Hematopoietic multipotent progenitor cell treated with erythropoietin and hydrocortisone succinate and interleukin-3 and kit ligand, for 17 days (in vitro differentiated cells): ENCODE measurements around the gene TOP3B.
"Not testable (repeated sequence)": the region's sequence is repeated elsewhere in the genome, so short reads cannot be mapped to it uniquely, and the experiment has no call there.

ENCODE experiments used
- DNase-seq: peaks from one replicate; pipeline ENCODE4 v3.0.0-alpha.2; 2015; ENCODE audit warnings: low spot score

TOP3B gene

GRCh38 chr22:21926728-21927127, 55.9 kb downstream of the TOP3B start:
- DNase-seq: no peak

GRCh38 chr22:21923163-21923561, 59.4 kb downstream of the TOP3B start:
- DNase-seq: no peak

DNA sequence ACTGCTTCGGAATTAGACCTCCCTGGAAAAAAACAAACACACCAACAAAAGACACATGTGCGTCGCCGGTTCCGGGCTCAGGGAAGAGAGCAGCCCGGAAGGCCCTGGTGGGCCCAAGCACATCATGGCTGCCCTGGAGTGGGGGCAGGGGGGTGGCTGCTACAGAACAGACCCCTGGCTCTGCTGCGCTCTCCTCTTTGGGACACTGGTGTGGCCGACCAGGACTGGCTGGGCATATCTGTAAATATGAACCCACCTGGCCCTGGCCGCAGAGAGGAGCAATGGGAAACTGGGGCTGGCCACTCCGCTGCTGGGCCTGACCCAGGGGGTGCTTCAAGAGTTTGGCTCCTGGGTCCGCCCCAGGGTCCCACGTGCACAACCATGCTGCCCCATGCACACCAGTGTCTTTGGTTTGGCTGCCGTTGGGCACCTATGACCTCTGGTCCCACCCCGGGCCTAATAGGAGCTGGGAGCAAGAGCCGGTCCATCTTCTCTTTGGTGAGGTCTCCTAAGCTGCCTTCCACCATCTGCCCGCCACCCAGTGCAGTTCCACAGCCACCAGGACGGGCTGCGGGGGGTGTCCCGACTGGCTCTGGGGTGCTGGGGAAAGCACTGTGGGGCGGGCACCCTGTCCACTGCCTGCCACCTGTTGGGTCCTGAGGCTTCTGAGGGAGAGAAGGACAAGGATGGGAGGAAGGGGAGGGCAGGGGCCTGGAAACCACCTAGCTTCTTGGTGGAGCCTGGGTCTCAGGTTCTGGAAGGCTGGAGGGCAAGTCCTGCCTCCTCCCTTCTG, 60.0 kb downstream of the TOP3B start:
- DNase-seq: no peak

DNA sequence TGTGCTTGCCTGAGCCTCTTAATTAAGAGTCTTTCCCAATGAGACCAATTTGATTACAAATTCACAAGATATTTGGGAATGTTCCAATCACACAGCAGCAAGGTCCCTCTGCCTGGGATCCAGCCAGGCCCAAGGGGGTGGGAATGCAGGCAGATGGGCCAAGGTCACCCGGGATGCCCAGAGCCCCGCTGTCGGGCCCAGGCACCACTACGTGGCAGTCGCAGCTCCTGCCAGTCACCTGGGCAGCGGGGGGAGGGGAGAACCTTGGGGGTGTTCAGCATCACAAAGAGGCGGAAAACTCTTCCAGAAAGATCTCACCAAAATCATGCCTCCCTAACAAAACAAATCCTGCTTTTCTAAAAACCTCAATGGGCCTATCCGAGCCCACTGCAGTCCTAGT, 60.9 kb downstream of the TOP3B start:
- no peak for DNase-seq

DNA sequence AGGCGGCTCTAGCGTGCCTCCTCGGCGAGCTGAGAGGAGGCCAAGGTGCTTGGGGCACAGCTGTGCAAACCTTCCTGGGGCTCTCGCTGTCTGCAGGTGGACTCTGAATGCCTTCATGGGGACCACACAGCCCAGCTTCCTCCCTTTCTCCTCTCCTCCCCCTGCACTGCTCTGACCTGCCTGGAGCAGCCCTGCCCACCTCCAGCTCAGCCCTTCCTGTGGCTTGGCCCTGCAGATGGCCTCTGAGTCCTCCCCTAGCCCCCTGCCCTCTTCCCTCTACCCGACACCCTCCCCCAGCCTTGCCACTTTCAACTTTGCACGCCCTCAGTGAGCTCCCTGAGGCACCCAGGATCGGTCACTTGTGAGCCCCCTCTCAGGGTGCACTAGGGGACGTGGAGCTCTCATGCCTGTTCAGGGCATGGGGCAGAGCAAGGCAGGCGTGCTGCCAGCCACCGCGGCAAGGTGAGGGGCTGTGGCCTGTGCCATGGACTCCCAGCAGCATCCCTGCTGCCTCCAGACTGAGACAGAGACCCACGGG, 61.3 kb downstream of the TOP3B start:
- no peak for DNase-seq

DNA sequence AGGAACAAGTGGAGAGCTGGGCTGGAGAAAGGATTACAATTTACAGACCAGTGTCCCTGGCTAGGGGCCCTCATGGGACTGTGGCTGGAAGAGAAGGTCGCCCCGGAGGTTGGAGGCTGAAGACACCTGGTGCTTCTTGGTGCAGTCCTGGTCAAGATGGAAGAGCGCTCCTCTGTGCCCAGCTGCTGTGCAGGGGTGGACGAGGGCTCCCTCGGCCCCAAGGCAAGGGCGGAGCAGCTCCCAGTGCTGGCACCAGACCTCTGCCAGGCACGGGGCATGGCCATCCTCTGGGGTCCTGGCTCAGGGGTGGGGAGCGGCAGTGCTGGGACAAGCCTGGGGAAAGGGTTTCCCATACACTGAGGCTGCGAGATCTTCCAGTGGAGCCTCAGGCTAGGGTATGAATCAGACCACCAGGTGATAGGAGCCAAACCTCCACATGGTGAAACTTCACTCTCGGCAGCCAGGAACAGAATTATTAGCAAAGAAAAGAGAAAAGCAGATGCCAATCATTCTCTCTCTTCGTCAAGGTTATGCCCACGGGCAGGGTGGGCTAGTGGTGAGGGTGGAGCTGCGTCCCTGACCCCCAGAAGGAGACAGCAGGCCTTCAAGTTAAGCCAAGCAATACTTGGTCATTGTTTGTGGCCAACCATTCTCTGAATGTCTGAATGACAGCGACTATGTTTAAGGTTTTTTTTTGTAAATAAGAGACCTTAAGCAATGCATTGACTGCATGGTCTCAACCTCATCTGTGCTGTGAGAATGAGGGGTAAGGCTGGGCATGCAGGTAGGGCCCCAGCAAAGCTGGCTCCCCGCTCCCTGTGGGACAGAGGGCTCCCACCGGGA, 62.0 kb downstream of the TOP3B start:
- no peak for DNase-seq

DNA sequence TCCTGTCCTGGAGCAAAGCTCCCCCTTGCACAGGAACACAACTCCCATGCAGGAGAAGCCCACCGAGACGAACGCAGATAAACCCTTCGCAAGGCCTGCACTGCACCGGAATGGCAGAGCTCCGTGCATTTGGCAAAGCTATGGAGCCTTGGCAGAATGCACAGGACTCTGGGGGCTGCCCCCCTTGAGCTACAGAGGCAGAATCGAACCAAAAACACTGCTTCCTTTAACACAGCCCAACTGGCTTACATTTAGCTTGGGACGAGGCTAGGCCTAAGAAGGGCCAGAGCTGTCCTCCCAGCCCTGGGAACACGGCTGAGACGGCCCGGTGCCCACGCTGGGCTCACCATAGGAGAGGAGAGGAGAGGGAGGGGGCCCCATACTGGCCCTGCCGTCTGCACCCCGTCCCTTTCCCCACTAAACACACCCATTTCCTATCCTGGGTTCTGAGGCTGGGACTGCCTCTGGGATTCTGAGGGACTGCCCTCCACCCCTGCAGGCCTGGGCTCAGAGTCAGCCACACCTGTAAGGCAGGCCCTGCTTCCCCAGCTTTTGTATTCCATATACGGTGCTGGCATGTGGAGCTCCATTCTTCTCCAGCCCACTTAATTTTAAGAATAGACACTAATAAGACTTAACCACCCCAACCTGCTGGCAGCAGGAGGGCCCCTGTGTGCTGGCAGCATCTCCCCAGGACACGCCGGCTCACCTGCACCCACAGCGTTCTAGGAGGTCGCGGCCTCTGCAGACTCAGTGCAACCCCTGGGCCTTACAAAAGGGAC, 62.9 kb downstream of the TOP3B start:
- DNase-seq: no peak

- DNase-seq: no peak
These were observed 64.0 kb downstream of the TOP3B start for GRCh38 chr22:21918466-21919185.

DNA sequence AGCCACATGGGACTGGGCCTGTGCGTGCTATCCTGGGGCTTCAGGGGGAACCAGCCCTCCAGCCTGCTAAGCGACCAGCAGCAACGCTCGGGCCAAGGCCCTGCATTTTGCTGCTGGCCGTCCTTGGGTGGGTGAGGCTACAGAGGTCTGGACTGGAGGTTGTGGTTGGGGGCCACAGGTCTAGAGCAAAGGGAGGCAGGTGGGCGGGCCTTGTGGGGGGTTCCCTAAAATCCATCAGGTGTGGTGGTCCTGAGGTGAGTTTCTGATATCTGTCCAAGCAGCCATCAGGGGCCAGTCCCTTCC, 64.7 kb downstream of the TOP3B start:
- DNase-seq: no peak

- DNase-seq: no peak
These were observed 65.2 kb downstream of the TOP3B start for GRCh38 chr22:21917181-21917958.

- no peak for DNase-seq
These were observed 66.2 kb downstream of the TOP3B start for GRCh38 chr22:21916309-21916918.

- DNase-seq: no peak
These were observed 66.8 kb downstream of the TOP3B start for GRCh38 chr22:21915624-21916308.

- DNase-seq: not testable (repeated sequence)
These were observed 68.4 kb downstream of the TOP3B start for GRCh38 chr22:21914033-21914642.

DNA sequence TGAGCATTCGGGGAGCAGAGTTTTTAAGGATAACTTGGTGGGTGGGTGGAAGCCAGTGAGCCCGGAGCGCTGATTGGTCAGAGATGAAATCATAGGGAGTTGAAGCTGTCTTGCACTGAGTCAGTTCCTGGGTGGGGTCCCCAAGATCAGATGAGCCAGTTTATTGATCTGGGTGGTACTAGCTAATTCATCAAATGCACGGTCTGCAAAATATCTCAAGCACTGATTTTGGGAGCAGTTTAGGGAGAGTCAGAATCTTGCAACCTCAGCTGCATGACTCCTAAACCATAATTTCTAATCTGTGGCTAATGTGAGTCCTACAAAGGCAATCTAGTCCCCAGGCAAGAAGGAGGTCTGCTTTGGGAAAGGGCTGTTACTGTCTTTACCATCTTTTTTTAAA, 72.2 kb downstream of the TOP3B start:
- not testable (repeated sequence) for DNase-seq

GRCh38 chr22:21909871-21910270, 72.7 kb downstream of the TOP3B start:
- DNase-seq: no peak

DNA sequence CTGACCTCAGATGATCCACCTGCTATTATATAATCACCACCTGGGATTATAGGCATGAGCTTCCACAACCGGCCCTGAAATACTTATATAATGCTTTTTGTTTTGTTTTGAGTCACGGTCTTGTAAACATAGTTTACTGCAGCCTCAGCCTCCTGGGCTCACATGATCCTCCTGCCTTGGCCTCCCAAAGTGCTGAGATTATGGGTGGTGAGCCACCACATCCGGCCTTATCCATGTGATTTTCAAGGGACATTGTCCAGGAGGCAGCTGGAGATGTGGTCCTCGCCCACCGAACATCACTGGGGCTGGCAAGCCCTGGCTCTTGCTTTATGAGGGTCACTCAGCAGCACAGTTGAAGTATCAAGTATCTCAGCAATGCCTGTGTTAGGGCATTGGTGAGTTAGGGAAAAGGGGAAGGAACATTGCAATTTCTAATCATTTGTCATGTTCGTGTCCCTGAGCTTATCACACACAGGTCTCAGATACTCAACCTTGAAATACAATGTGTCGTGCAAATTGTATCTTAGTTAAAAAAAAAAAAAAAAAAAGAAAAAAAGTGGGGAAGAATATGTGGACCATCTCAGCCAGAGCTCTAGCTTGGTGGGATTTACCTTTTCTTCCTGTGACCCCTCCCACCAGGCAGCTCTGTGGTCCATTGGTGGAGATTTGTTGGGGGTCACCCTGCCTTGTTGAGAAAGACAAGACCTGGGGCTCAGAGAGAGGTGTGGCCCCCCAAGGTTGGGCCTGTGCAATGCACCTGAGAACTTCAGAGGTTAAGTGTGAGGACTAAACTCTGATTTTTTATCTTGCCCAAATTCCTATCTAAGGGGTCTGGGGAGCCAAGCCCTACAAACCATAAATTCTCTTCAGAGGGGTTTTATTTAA, 74.7 kb downstream of the TOP3B start:
- DNase-seq: no peak
